Muscle of arm (tissue), 12 donors: Measurements from ENCODE around the gene THAP6. TPM values are rescaled to one million over a fixed set of nuclear protein-coding genes. Genes with fewer than 3 reads are reported as not detected.
A peak's percentile ranks its signal among the peaks of the same experiment; 100 is the strongest.
"Not testable (repeated sequence)": the region's sequence is repeated elsewhere in the genome, so short reads cannot be mapped to it uniquely, and the experiment has no call there.

Experiments
- DNase-seq: peaks from one replicate; pipeline ENCODE4 v3.0.0-alpha.2; 2013
- polyA plus RNA-seq, 12 donors: library from polyadenylated mRNA; unstranded; fragments of 120-200 nt; gene quantifications; one replicate each; pipeline ENCODE4 v1.2.1, GENCODE V29; 2013; ENCODE audit not compliant: insufficient read length in 12 of 12

The THAP6 gene
- polyA plus RNA-seq, 12 donors: 12.2 to 26.1 (median 19.2) TPM; not detected in 1

GRCh38 chr4:75519452-75519851, 5.2 kb downstream of the THAP6 start:
- not testable (repeated sequence) for DNase-seq

- no peak for DNase-seq
These were observed 10.8 kb downstream of the THAP6 start for GRCh38 chr4:75525086-75525485.

DNA sequence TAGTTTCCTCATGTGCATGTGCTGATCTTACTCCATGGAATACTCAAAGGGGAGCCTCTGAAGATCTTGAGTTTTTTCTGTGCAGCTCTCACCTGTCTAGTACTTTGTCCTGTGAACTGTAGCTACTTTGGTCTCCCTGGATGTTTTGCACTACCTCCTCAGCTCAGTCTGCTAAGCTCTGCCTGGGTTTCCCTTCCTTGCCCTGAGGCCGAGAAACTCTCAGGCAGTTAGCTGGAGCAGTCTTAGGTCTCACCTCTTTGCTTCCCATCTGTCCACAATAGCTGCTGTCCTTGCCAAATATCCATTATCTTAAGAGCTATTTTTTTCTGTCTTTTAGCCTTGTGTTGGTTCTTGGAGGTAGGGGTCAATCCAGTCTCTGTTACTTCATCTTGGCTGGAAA, 11.6 kb downstream of the THAP6 start:
- DNase-seq: no peak

DNA sequence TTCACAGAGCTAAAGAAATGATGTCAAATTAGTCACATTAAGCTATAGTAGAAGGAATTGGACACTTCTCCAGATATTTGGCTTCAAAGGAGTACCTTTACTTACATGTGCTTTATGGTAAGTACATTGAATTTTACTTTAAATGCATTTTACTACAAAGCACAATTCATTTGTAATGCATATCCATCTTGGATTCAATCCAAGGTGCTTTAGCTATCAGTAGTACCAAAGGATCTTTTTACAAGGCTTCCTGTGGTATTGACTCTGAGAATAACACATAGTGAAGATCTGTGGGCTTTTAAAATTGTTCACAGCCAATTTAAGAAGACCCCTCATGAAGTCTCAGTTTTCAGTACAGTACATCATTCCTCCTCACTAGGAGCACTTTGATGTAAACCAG, 13.2 kb downstream of the THAP6 start:
- DNase-seq: no peak

- DNase-seq: no peak
These were observed 16.5 kb downstream of the THAP6 start for GRCh38 chr4:75530556-75531322.

DNA sequence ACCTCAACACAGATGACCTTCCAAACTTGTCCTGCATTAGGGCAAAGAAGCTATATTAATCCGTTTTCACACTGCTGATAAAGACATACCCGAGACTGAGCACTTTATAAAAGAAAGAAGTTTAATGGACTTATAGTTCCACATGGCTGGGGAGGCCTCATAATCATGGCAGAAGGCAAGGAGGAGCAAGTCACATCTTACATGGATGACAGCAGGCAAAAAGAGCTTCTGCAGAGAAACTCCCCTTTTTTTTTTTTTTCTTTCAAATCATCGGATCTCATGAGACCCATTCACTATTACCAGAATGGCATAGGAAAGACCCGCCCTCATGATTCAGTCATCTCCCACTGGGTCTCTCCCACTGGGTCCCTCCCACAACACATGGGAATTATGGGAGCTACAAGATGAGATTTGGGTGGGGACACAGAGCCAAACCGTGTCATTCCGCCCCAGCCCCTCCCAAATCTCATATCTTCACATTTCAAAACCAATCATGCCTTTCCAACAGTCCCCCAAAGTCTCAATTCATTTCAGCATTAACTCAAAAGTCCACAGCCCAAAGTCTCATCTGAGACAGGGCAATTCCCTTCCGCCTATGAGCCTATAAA, 17.4 kb downstream of the THAP6 start:
- not testable (repeated sequence) for DNase-seq

DNA sequence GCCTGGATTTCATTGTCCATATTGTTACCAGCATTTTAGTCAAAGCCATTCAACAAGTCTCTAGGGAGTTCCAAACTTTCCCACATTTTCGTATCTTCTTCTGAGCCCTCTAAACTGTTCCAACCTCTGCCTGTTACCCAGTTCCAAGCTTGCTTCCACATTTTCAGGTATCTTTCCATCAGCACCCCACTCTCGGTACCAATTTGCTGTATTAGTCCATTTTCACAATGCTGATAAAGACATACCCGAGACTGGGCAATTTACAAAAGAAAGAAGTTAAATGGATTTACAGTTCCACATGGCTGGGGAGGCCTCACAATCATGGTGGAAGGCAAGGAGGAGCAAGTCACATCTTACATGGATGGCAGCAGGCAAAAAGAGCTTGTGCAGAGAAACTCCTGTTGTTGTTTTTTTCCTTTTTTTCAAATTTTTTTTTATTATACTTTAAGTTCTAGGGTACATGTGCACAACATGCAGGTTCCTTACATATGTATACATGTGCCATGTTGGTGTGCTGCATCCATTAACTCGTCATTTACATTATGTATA, 19.1 kb downstream of the THAP6 start:
- DNase-seq: not testable (repeated sequence)

DNA sequence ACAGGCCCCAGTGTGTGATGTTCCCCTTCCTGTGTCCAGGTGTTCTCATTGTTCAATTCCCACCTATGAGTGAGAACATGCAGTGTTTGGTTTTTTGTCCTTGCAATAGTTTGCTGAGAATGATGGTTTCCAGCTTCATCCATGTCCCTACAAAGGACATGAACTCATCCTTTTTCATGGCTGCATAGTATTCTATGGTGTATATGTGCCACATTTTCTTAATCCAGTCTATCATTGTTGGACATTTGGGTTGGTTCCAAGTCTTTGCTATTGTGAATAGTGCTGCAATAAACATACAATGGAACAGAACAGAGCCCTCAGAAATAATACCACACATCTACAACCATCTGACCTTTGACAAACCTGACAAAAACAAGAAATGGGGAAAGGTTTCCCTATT, 19.7 kb downstream of the THAP6 start:
- DNase-seq: not testable (repeated sequence)

- DNase-seq: not testable (repeated sequence)
These were observed 23.0 kb downstream of the THAP6 start for GRCh38 chr4:75537308-75537707.

GRCh38 chr4:75542824-75543223, 28.6 kb downstream of the THAP6 start:
- no peak for DNase-seq

DNA sequence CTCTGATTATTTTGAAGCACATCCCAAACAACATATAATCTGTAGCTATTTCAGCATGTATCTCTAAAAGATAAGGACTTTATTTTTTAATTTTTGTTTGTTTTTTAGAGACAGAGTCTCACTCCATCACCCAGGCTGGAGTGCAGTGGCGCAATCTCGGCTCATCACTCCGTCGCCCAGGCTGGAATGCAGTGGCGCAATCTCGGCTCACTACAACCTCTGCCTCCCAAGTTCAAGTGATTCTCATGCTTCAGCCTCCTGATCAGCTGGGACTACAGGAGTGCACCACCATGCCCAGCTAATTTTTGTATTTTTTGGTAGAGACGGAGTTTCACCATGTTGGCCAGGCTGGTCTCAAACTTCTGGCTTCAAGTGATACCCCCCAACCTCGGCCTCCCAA, 29.9 kb downstream of the THAP6 start:
- DNase-seq: not testable (repeated sequence)

GRCh38 chr4:75544870-75545269, 30.6 kb downstream of the THAP6 start:
- no peak for DNase-seq

DNA sequence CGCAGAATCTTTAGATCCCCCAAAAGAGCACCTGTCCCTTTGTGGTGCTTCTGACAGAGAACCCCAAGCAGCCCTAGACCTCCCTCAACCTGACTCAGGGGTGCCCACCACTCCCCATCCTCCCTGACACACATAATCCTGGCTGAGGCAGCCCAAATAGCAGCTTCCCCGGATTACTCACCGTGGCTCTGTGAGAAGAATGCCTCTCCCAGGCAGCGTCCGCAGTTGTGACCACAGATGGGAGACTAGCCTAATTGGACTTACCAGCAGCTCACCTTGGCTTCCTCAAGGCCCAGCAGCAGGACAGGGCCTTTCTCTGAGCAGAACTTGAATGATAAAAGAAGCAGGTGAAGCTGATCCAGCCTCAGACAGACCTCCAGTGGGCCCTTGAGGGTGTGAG, 31.3 kb downstream of the THAP6 start:
- no peak for DNase-seq

GRCh38 chr4:75547647-75548387, 33.5 kb downstream of the THAP6 start:
- DNase-seq: peak; percentile 13

GRCh38 chr4:75549019-75549418, 34.7 kb downstream of the THAP6 start:
- no peak for DNase-seq

- no peak for DNase-seq
These were observed 38.2 kb downstream of the THAP6 start for GRCh38 chr4:75552452-75552851.

GRCh38 chr4:75555294-75556164, 41.3 kb downstream of the THAP6 start, which contains the start of gene ODAPH:
Gene ODAPH, plus strand, starts transcription at chr4:75556066. Its CDS starts 17 bp downstream, at chr4:75556083.
- DNase-seq: no peak

DNA sequence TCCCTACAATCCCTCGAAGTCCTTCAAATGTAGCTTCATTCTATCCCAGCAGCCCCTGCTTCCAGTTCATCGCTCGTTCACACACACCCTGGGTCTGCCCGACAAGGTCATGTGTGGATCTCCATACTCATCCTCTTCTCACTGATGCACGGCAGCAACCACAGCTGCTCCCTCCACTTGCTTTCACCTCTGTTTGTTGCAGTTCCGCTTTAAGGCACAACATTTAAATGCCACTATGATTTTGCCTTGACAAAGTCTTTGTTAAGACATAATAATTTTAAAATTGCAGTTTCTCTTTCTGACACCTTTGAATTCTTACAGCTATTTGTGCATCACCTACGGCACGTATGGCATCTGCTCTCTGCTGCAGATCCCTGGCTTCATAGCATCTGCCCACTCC, 43.4 kb downstream of the THAP6 start:
- DNase-seq: no peak

DNA sequence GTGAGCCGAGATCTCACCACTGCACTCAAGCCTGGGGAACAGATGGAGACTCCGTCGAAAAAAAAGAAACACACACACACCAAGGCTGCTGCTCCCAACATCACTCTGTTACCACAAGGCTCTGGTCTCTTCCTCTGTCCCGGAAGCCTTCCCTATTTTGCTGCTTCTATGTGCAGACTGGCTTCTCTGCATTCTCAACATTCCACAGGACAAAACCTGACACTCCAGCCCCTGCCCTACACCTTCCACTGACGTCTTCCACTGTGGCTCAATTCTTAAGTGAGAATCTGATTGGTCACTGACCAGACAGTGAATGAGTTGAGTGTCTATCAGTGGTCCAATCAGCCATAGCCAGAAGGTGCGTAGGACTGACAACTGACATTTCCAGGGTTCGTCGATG, 47.5 kb downstream of the THAP6 start:
- no peak for DNase-seq

- no peak for DNase-seq
These were observed 49.8 kb downstream of the THAP6 start for GRCh38 chr4:75564023-75564422.

DNA sequence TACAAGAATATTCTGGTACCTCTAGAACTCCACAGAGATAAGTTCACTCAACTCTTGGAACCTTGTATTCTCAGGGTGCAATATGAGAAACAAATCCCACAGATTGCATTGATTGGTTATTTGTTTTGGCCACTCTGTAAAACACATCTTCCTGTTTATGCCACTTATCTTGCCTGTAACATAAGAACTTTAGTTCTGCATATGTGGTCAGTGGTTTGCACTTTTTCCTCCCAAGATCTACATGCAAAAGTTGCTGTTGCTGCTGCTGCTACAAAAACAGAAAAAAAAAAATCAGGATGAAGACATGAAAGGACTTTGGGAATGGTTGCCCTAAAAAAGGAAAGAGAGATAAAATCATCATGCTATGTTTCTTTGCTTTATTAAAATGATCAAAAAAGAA, 51.2 kb downstream of the THAP6 start:
- no peak for DNase-seq
